Pulmonary artery endothelial cell (primary cell): Measurements from ENCODE around the gene PLPP1. TPM values are rescaled to one million over a fixed set of nuclear protein-coding genes. Genes with fewer than 3 reads are reported as not detected.
A peak's percentile ranks its signal among the peaks of the same experiment; 100 is the strongest.

Source experiments
- DNase-seq: peaks from one replicate; pipeline ENCODE4 v3.0.0-alpha.2; 2011; ENCODE audit warnings: low read depth, low spot score
- total RNA-seq: library from RNA; depleted of rRNA; stranded (reverse); fragments of >200 nt; gene quantifications from 2 replicates; pipeline ENCODE4 v1.2.3, GENCODE V29; 2014

Gene PLPP1
- total RNA-seq = 13.9 and 20.7 TPM in 2 replicates

GRCh38 chr5:55534436-55535198 is at the start of gene PLPP1:
Gene PLPP1 (minus strand): TSS chr5:55534964. CDS start chr5:55534629, 335 bp downstream.
- peak; percentile 61 for DNase-seq

GRCh38 chr5:55583578-55583977 is 48.8 kb upstream of the PLPP1 start:
- DNase-seq = no peak

- no peak for DNase-seq
These were observed 47.5 kb upstream of the PLPP1 start for GRCh38 chr5:55582256-55582655.

- no peak for DNase-seq
These were observed 45.3 kb upstream of the PLPP1 start for GRCh38 chr5:55580042-55580441.

- DNase-seq = no peak
These were observed 44.0 kb upstream of the PLPP1 start for GRCh38 chr5:55578771-55579170.

GRCh38 chr5:55577353-55578060 is 42.7 kb upstream of the PLPP1 start:
- no peak for DNase-seq

- no peak for DNase-seq
These were observed 41.9 kb upstream of the PLPP1 start for GRCh38 chr5:55576661-55577060.

GRCh38 chr5:55575815-55576583 is 41.2 kb upstream of the PLPP1 start:
- DNase-seq = no peak

- DNase-seq = no peak
These were observed 37.8 kb upstream of the PLPP1 start for GRCh38 chr5:55572600-55572999.

- DNase-seq = no peak
These were observed 37.3 kb upstream of the PLPP1 start for GRCh38 chr5:55572020-55572419.

GRCh38 chr5:55570570-55570969 is 35.8 kb upstream of the PLPP1 start:
- no peak for DNase-seq

GRCh38 chr5:55570026-55570425 is 35.3 kb upstream of the PLPP1 start:
- no peak for DNase-seq

GRCh38 chr5:55569513-55569865 is 34.7 kb upstream of the PLPP1 start:
- no peak for DNase-seq

GRCh38 chr5:55568654-55569512 is 34.1 kb upstream of the PLPP1 start:
- no peak for DNase-seq

GRCh38 chr5:55564721-55565120 is 30.0 kb upstream of the PLPP1 start:
- no peak for DNase-seq

- no peak for DNase-seq
These were observed 23.7 kb upstream of the PLPP1 start for GRCh38 chr5:55558484-55558883.

- DNase-seq = no peak
These were observed 22.4 kb upstream of the PLPP1 start for GRCh38 chr5:55557123-55557522.

GRCh38 chr5:55554585-55555202 is 19.9 kb upstream of the PLPP1 start:
- no peak for DNase-seq

GRCh38 chr5:55551904-55552303 is 17.1 kb upstream of the PLPP1 start:
- DNase-seq = no peak

GRCh38 chr5:55551358-55551757 is 16.6 kb upstream of the PLPP1 start:
- DNase-seq = no peak

GRCh38 chr5:55547781-55548180 is 13.0 kb upstream of the PLPP1 start:
- DNase-seq = no peak
